Osteocyte (in vitro differentiated cells): Measurements from ENCODE around the gene MRPL11. TPM values are rescaled to one million over a fixed set of nuclear protein-coding genes. Genes with fewer than 3 reads are reported as not detected.

Source experiments
- DNase-seq: peaks from one replicate; pipeline ENCODE4 v3.0.0; 2021; ENCODE audit warnings: mixed read lengths; ENCODE audit not compliant: unreplicated experiment; ENCODE audit errors: extremely low spot score
- H3K27ac Mint-ChIP-seq: one replicate; pipeline ENCODE4 v1.8.0; 2021; ENCODE audit warnings: mild to moderate bottlenecking, mixed read lengths; ENCODE audit not compliant: unreplicated experiment
- H3K27me3 Mint-ChIP-seq: one replicate; pipeline ENCODE4 v1.8.0; 2021; ENCODE audit warnings: mixed read lengths; ENCODE audit not compliant: unreplicated experiment
- H3K36me3 Mint-ChIP-seq: one replicate; pipeline ENCODE4 v1.8.0; 2021; ENCODE audit warnings: mixed read lengths; ENCODE audit not compliant: unreplicated experiment
- H3K4me1 Mint-ChIP-seq: one replicate; pipeline ENCODE4 v1.8.0; 2021; ENCODE audit warnings: mixed read lengths; ENCODE audit not compliant: unreplicated experiment
- H3K4me3 Mint-ChIP-seq: one replicate; pipeline ENCODE4 v1.8.0; 2021; ENCODE audit warnings: mild to moderate bottlenecking, moderate library complexity, mixed read lengths; ENCODE audit not compliant: unreplicated experiment
- H3K9me3 Mint-ChIP-seq: one replicate; pipeline ENCODE4 v1.8.0; 2021; ENCODE audit warnings: mixed read lengths; ENCODE audit not compliant: unreplicated experiment
- total RNA-seq: library from RNA; stranded (reverse); gene quantifications from 2 replicates; pipeline ENCODE4 v1.2.1, GENCODE V29; 2021
- TF ChIP-seq, protein P1 (sequence below): fragments of 200-600 bp; sonication (generic); IDR thresholded peaks from 2 replicates; pipeline ENCODE4 v1.5.0; 2021; ENCODE audit warnings: antibody characterized with exemption, mild to moderate bottlenecking, moderate library complexity

MRPL11 gene
- total RNA-seq, 1 donor from 2014 or later, result 45.4 TPM

DNA sequence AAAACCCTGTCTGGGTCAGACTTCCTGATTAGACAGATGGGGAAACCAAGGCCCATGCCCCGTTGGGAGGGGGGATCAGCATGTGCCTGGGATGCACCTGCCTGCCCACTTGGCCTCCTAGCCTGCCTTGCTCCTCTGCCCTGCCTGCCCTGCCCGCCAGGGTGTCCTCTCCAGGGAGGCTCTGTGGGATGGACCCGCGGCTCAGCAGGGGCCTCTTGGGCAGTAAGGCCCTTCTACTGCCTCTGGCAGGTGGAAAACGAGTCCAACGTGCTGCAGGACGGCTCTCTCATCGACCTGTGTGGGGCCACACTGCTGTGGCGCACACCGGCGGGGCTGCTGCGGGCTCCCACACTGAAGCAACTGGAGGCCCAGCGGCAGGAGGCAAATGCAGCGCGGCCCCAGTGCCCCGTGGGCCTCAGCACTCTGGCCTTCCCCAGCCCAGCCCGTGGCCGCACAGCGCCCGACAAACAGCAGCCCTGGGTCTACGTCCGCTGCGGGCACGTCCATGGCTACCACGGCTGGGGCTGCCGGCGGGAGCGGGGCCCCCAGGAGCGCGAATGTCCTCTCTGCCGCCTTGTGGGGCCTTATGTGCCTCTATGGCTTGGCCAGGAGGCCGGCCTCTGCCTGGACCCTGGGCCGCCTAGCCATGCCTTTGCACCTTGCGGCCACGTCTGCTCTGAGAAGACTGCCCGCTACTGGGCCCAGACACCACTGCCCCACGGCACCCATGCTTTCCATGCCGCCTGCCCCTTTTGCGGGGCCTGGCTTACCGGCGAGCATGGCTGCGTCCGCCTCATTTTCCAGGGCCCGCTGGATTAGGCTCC lies 36.9 kb upstream of the MRPL11 start:
- TF ChIP-seq, protein P1, sequence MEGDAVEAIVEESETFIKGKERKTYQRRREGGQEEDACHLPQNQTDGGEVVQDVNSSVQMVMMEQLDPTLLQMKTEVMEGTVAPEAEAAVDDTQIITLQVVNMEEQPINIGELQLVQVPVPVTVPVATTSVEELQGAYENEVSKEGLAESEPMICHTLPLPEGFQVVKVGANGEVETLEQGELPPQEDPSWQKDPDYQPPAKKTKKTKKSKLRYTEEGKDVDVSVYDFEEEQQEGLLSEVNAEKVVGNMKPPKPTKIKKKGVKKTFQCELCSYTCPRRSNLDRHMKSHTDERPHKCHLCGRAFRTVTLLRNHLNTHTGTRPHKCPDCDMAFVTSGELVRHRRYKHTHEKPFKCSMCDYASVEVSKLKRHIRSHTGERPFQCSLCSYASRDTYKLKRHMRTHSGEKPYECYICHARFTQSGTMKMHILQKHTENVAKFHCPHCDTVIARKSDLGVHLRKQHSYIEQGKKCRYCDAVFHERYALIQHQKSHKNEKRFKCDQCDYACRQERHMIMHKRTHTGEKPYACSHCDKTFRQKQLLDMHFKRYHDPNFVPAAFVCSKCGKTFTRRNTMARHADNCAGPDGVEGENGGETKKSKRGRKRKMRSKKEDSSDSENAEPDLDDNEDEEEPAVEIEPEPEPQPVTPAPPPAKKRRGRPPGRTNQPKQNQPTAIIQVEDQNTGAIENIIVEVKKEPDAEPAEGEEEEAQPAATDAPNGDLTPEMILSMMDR, result no peak
- Mint-ChIP-seq H3K4me1 (peaks cover 17% of the 10 kb centered on the region), H3K9me3 (no peaks in the 10 kb centered on the region), H3K27ac (no peak overlapping the region), H3K36me3 (peaks cover 6% of the 10 kb centered on the region), H3K4me3 (no peak overlapping the region), H3K27me3 (no peaks in the 10 kb centered on the region)
- no peak for DNase-seq

DNA sequence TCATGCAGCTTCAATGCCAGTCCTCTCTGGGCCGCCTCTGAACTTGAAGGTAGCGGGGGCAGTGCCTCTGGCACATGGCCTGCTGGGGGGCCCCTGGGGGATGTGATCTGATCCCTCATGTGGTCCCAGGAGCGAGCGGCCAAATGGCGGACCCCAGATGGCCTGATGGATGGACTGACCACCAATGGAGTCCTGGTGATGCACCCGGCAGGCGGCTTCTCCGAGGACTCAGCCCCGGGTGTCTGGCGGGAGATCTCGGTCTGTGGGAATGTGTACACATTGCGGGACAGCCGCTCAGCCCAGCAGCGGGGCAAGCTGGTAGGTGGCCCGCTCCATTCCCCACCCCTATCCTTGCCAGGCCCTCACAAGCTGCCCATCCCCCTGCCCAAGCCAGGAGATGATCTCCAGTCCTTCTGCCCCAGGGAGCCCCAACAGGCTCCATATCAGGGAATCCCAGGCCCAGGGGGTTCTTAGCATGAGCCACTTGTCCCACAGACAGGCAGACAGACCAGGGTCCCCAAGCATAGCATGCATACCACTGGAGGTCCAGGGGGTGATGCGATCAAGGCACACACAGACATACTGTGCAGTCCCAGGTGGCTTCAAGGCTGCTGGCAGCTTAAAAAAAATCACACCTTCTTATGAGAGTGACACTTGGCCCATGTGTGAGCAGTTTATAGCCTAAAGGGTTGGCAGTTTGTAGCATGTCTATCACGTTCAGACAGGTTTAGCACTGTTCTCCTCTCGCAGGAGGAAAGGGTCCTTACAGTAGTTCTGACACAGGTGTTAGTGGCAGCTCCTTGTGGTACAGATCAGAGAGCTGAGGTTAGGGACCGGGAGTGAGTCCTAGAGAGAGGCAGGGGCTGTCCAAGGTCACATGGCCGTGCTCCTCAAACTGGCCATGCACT lies 35.2 kb upstream of the MRPL11 start:
- TF ChIP-seq, protein P1, result no peak
- no peak for DNase-seq
- Mint-ChIP-seq H3K27me3 (no peaks in the 10 kb centered on the region), H3K27ac (no peak overlapping the region), H3K36me3 (peaks cover 6% of the 10 kb centered on the region), H3K4me3 (no peak overlapping the region), H3K4me1 (peaks cover 14% of the 10 kb centered on the region), H3K9me3 (no peaks in the 10 kb centered on the region)

DNA sequence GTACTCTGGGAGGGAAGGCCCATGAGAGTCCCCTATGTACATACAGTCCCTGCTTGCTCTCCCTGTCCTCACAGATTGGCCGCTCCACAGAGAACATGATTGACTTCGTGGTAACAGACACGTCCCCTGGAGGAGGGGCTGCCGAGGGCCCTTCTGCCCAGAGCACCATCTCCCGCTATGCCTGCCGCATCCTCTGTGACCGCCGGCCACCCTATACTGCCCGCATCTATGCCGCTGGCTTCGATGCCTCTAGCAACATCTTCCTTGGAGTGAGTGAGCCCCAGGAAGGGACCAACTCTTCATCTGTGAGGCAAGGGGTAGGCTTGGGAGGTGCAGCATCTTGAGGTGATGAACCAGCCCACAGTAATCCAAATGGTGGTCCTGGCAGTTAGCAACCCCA lies 34.5 kb upstream of the MRPL11 start:
- TF ChIP-seq, protein P1, result no peak
- H3K27ac Mint-ChIP-seq, result no peak overlapping the region
- H3K9me3 Mint-ChIP-seq, result no peaks in the 10 kb centered on the region
- DNase-seq, result no peak
- H3K4me1 Mint-ChIP-seq, result peaks cover 13% of the 10 kb centered on the region
- peaks cover 6% of the 10 kb centered on the region for H3K36me3 Mint-ChIP-seq
- no peak overlapping the region for H3K4me3 Mint-ChIP-seq
- H3K27me3 Mint-ChIP-seq, result no peaks in the 10 kb centered on the region

DNA sequence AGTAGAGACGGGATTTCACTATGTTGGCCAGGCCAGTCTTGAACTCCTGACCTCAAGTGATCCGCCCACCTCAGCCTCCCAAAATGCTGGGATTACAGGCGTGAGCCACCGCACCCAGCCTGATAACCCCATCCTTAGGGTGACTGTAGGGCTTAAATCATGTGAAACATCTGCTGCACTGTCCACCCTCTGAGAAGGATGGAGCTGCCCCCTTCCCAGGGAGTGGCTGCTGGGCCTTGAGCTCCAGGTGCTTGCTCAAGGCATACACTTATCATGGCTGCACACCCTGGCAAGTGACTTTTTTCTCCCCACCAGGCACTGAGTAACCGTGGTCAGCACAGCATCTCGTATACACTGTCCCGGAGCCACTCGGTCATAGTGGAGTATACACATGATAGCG lies 33.4 kb upstream of the MRPL11 start:
- Mint-ChIP-seq H3K27me3 (no peaks in the 10 kb centered on the region), H3K36me3 (peaks cover 6% of the 10 kb centered on the region), H3K27ac (no peak overlapping the region), H3K9me3 (no peaks in the 10 kb centered on the region), H3K4me3 (no peak overlapping the region), H3K4me1 (peaks cover 15% of the 10 kb centered on the region)
- DNase-seq, result no peak
- TF ChIP-seq, protein P1, result no peak

DNA sequence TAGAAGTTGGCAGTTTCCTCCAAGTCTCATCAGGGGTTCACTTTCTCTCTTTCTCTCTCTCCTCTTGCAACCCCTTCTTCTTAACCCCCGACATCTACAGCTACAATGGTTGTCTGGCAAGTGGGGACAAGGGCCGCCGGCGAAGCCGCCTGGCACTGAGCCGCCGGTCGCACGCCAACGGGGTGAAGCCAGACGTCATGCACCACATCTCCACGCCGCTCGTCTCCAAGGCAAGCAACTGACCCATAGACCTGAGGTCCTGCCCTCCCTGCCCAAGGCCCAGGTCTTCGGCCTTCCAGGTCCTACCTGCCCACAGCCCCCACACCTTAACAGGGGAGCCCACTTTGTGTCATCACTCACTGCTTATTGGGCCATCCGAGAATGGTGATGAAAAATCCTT lies 32.5 kb upstream of the MRPL11 start:
- DNase-seq, result no peak
- Mint-ChIP-seq H3K36me3 (peaks cover 6% of the 10 kb centered on the region), H3K4me3 (no peak overlapping the region), H3K4me1 (peaks cover 16% of the 10 kb centered on the region), H3K27ac (no peak overlapping the region), H3K27me3 (no peaks in the 10 kb centered on the region), H3K9me3 (no peaks in the 10 kb centered on the region)
- TF ChIP-seq, protein P1, result no peak
